Measurements from ENCODE around the gene NLRP1. TPM values are rescaled to one million over a fixed set of nuclear protein-coding genes. Genes with fewer than 3 reads are reported as not detected.

The NLRP1 gene
- total RNA-seq (103 and 138 TPM in 2 replicates), polyA plus RNA-seq (82.5 and 102 TPM in 2 replicates)

DNA sequence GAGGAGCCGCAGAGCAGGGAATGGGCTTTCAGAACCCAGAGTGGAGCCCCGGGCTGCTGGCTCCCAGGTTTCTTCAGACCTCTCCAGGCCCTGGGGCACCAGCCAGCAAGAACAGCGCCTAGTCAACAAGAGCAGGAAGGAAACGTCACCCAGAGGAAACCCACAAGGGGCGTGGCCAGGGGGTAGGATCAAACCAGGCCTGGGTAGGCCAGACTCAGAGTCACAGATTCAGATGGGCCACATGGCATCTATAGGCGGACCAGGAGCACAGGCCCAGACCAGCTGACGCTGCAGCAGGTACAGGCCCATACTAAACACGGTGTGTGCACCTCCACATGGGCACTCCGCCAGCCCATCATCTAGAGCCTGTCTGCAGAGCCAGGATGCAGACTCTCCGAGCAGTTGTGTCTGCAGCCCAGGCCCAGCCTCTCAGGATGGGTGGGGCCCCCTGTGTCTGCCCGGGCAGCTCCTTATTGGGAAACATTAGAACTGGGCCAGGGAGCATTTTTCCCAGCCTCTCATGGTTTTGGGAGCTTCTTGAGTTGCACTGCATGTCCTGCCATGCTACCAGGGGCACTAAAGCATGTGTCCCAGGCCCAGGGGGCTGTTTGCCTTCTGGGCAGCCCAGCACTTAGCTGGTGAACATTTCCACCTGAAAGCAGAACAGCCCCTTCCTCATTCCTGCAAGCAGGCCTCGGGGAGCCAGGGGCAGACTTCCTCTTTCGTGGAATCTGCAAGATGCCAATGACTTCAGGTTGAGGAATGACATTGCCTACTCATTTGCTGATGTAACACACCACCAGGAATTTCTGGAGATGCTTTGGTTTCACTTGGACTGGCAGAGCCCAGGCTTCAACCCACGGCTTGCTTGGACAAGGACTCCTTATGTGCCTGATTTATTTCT, at the start of gene NLRP1:
NLRP1 (minus strand) TSS at position 127 of the 904 bp plus-strand sequence. CDS start 552 bp downstream, outside the sequence.
- no peak within 1 kb of the TSS for H3K4me3 ChIP-seq
- no peaks in the 10 kb centered on the region for H3K9me3 ChIP-seq (ENCODE audit: low read depth)
- no peak within 1 kb of the TSS for H3K27ac ChIP-seq
- no peaks in the 10 kb centered on the region for H3K27me3 ChIP-seq
- TF ChIP-seq, protein P1, sequence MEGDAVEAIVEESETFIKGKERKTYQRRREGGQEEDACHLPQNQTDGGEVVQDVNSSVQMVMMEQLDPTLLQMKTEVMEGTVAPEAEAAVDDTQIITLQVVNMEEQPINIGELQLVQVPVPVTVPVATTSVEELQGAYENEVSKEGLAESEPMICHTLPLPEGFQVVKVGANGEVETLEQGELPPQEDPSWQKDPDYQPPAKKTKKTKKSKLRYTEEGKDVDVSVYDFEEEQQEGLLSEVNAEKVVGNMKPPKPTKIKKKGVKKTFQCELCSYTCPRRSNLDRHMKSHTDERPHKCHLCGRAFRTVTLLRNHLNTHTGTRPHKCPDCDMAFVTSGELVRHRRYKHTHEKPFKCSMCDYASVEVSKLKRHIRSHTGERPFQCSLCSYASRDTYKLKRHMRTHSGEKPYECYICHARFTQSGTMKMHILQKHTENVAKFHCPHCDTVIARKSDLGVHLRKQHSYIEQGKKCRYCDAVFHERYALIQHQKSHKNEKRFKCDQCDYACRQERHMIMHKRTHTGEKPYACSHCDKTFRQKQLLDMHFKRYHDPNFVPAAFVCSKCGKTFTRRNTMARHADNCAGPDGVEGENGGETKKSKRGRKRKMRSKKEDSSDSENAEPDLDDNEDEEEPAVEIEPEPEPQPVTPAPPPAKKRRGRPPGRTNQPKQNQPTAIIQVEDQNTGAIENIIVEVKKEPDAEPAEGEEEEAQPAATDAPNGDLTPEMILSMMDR (IDR thresholded peaks at IDR 0.05; ENCODE audit: low read depth, low read length): no peak
- H3K36me3 ChIP-seq: no peaks in the 10 kb centered on the region
- H3K4me1 ChIP-seq (ENCODE audit: low read depth): no peaks in the 10 kb centered on the region
- DNase-seq (ENCODE audit: low read depth in 1 of 2, low spot score in 1 of 2): peak; percentile 5 to 97

- TF ChIP-seq, protein P1 (IDR thresholded peaks at IDR 0.05; ENCODE audit: low read depth, low read length): no peak
Measured at GRCh38 chr17:5631958-5632590, 47.8 kb upstream of the NLRP1 start.

DNA sequence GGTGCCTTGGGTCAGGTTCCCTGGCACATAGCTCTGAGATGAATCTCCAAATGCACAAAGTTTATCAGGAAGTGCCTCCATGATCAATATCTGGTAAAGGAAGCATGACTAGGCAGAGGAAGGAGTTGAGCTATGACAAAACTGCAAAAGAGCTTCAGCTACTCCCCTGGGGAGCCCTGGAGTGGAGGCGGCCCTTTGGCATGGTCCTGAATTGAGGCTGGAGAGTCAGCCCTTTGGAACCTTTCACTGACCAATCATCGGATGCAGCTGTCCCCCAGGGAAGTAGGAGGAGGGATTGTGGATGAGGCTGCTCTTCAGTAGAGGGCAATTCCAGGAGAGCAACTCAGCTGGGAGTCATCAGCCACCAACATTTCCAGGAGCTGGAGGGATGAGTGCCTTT, 46.1 kb upstream of the NLRP1 start:
- DNase-seq (ENCODE audit: low read depth in 1 of 2, low spot score in 1 of 2): peak in 1 of 2 donors; percentile 20
- Histone ChIP-seq H3K4me3 (no peak overlapping the region), H3K27me3 (no peaks in the 10 kb centered on the region), H3K9me3 (ENCODE audit: low read depth) (no peaks in the 10 kb centered on the region), H3K27ac (no peak overlapping the region), H3K4me1 (ENCODE audit: low read depth) (no peaks in the 10 kb centered on the region), H3K36me3 (no peaks in the 10 kb centered on the region)
- TF ChIP-seq, protein P1 (IDR thresholded peaks at IDR 0.05; ENCODE audit: low read depth, low read length): no peak

More at GRCh38 chr17:5631958-5632590, 47.8 kb upstream of the NLRP1 start:
- no peaks in the 10 kb centered on the region for H3K27me3 ChIP-seq
- H3K9me3 ChIP-seq (ENCODE audit: low read depth): no peaks in the 10 kb centered on the region
- no peak overlapping the region for H3K4me3 ChIP-seq
- H3K27ac ChIP-seq: no peak overlapping the region
- no peaks in the 10 kb centered on the region for H3K4me1 ChIP-seq (ENCODE audit: low read depth)
- H3K36me3 ChIP-seq: no peaks in the 10 kb centered on the region
- peak in 1 of 2 donors; percentile 66 for DNase-seq (ENCODE audit: low read depth in 1 of 2, low spot score in 1 of 2)

DNA sequence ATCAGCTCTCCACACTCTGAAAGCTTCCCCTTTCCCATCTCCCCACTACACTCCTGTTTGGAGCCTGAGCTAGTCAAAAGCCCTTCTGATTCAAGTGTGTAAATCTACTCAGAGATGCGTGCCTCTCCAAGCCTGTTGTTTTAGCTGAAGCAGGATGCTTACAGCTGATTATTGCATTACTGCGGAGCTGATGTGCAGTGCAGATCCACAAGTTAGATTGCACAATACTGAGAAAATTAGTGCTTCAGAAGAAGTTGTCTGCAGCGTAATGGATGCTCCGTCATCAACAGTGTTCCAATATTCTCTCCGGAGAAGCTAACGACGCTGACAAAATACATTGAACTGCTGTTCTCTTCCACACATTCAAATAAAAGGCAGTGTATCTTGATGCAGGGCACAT, 44.8 kb upstream of the NLRP1 start:
- Histone ChIP-seq H3K36me3 (no peaks in the 10 kb centered on the region), H3K27me3 (no peaks in the 10 kb centered on the region), H3K9me3 (ENCODE audit: low read depth) (no peaks in the 10 kb centered on the region), H3K4me1 (ENCODE audit: low read depth) (no peaks in the 10 kb centered on the region), H3K27ac (no peak overlapping the region), H3K4me3 (no peak overlapping the region)
- TF ChIP-seq, protein P1 (IDR thresholded peaks at IDR 0.05; ENCODE audit: low read depth, low read length): no peak
- no peak for DNase-seq (ENCODE audit: low read depth in 1 of 2, low spot score in 1 of 2)

DNA sequence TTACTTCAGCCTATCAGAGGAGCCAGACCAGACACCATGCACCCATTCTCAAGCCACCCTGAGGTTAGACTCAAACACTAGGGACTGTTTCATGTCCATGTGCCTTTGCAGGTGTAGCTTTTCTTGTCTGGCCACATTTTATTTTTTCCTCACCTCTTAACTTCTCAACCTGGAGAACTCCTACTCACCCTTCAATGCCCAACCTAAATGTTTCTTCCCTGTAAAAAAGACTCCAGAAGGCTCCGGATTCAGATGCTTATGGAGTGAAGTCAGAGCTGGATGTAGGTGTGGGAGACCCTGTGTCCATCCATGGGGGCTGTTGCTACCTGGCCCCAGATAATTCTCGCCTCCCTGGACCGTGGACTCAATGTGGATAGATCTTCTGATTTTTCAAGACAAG, 44.0 kb upstream of the NLRP1 start:
- Histone ChIP-seq H3K27me3 (no peaks in the 10 kb centered on the region), H3K4me3 (no peak overlapping the region), H3K4me1 (ENCODE audit: low read depth) (no peaks in the 10 kb centered on the region), H3K27ac (no peak overlapping the region), H3K9me3 (ENCODE audit: low read depth) (no peaks in the 10 kb centered on the region), H3K36me3 (no peaks in the 10 kb centered on the region)
- TF ChIP-seq, protein P1 (IDR thresholded peaks at IDR 0.05; ENCODE audit: low read depth, low read length): no peak
- no peak for DNase-seq (ENCODE audit: low read depth in 1 of 2, low spot score in 1 of 2)
